Measurements from ENCODE around the gene FRRS1L. TPM values are rescaled to one million over a fixed set of nuclear protein-coding genes. Genes with fewer than 3 reads are reported as not detected.

FRRS1L gene
- total RNA-seq, 4 donors from 2014 or later, result 0.40 to 0.96 (median 0.64) TPM; not detected in 1

DNA sequence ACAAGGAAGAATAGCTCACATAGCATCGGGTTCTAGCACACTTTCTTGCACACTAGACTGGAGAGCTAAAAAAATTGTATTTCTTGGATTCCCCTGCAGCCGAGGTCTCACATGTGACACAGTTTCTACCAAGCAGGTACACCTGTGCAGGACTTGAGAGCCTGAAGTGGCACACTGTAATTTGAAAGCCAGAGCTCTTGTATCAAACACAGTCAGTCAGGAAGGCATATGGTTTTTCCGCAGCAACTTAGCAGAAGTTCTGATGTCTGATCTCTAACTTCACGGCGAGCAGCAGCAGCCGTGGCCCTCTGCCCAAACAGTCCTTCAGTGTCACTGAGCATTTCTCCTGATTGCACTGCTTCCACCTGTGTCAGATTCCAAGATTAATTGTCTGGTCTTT lies 72.8 kb downstream of the FRRS1L start:
- Histone ChIP-seq H3K4me3 (no peak overlapping the region), H3K27me3 (no peaks in the 10 kb centered on the region), H3K36me3 (peaks cover 0 to 23% (median 9%) of the 10 kb centered on the region in 4 donors), H3K27ac (no peak overlapping the region), H3K4me1 (peaks cover 0 to 36% (median 21%) of the 10 kb centered on the region in 4 donors), H3K9me3 (no peaks in the 10 kb centered on the region)
- in situ Hi-C loops (cut with MboI; ENCODE audit: low pct_ligation_motif_present in 1 of 4, low pct_unique_long_range_greater_than_20kb in 1 of 4, low sequenced_read_pairs in 3 of 4), result no loop called here
- WGBS, 2 donors (ENCODE audit: low coverage in 1 of 2), result 80 to 94% methylated on average over 1 to 6 of the region's 6 CpGs
- DNase-seq, result no peak
- intact Hi-C loops (cut with DNase I; ENCODE audit: low total_unique reads), result no loop called here
- TF ChIP-seq POLR2AphosphoS5 (IDR thresholded peaks at IDR 0.05), result no peak
- TF ChIP-seq EP300 (IDR thresholded peaks at IDR 0.05; ENCODE audit: low read depth), result no peak
- no peak for TF ChIP-seq POLR2A (IDR thresholded peaks at IDR 0.05)
- TF ChIP-seq, protein P1, sequence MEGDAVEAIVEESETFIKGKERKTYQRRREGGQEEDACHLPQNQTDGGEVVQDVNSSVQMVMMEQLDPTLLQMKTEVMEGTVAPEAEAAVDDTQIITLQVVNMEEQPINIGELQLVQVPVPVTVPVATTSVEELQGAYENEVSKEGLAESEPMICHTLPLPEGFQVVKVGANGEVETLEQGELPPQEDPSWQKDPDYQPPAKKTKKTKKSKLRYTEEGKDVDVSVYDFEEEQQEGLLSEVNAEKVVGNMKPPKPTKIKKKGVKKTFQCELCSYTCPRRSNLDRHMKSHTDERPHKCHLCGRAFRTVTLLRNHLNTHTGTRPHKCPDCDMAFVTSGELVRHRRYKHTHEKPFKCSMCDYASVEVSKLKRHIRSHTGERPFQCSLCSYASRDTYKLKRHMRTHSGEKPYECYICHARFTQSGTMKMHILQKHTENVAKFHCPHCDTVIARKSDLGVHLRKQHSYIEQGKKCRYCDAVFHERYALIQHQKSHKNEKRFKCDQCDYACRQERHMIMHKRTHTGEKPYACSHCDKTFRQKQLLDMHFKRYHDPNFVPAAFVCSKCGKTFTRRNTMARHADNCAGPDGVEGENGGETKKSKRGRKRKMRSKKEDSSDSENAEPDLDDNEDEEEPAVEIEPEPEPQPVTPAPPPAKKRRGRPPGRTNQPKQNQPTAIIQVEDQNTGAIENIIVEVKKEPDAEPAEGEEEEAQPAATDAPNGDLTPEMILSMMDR (IDR thresholded peaks at IDR 0.05), result no peak

DNA sequence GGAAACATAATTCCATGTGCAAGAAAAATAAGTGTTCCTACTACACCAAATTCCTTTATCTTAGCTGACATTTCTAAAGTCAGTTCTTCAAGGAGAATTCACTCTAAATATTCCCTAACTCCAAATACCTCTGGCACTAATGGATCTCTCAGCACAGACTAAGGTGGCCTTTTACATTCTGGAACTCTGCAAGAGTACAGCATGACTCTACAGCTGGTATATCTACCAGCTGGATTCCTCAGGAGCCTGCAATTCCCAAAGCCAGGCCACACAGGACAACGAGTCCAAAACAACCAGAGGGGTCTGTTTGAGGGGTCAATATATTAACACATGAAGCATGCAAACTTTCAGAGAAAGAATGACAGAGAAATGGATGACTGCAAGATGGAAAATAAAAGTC lies 74.5 kb downstream of the FRRS1L start:
- DNase-seq, result no peak
- no peaks in the 10 kb centered on the region for H3K9me3 ChIP-seq
- peaks cover 0 to 22% (median 8%) of the 10 kb centered on the region in 4 donors for H3K4me1 ChIP-seq
- no peaks in the 10 kb centered on the region for H3K27me3 ChIP-seq
- no peak overlapping the region for H3K4me3 ChIP-seq
- TF ChIP-seq EP300 (IDR thresholded peaks at IDR 0.05; ENCODE audit: low read depth), result no peak
- TF ChIP-seq POLR2A (IDR thresholded peaks at IDR 0.05), result no peak
- TF ChIP-seq POLR2AphosphoS5 (IDR thresholded peaks at IDR 0.05), result no peak
- TF ChIP-seq, protein P1 (IDR thresholded peaks at IDR 0.05), result no peak
- peaks cover 0 to 30% (median 11%) of the 10 kb centered on the region in 4 donors for H3K36me3 ChIP-seq
- intact Hi-C loops (cut with DNase I; ENCODE audit: low total_unique reads) (no loop called here), in situ Hi-C loops (cut with MboI; ENCODE audit: low pct_ligation_motif_present in 1 of 4, low pct_unique_long_range_greater_than_20kb in 1 of 4, low sequenced_read_pairs in 3 of 4) (no loop called here)
- WGBS, 2 donors (ENCODE audit: low coverage in 1 of 2), result 60 to 71% methylated on average over 1 of the region's 1 CpG
- no peak overlapping the region for H3K27ac ChIP-seq

DNA sequence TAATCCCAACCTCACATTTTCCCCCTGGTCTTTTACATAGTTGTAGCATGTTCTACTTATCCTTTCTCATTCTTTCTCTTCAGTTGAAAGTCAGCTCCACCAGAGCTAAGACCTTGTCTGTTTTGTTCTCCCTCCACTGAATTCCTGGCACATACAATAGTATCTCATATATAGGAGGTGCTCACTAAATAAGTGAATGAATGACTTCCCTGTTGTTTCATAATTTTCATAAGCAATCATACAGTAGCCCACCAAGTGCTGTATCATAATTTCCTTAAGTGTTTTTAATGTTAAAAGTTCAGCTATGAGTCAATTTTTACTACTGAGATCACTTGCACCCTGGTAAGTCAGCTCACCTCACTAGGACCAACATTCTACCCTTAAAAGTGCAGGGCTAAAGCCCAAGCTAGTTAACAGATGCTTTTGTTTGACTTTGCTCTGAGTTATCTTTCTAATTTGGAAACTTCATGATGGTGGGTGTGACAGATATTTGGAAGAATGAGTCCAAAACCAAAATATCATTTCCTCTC lies 74.9 kb downstream of the FRRS1L start:
- H3K4me1 ChIP-seq, result peaks cover 0 to 20% (median 4%) of the 10 kb centered on the region in 4 donors
- H3K36me3 ChIP-seq, result peaks cover 0 to 30% (median 11%) of the 10 kb centered on the region in 4 donors
- no peak overlapping the region for H3K4me3 ChIP-seq
- DNase-seq, result no peak
- TF ChIP-seq, protein P1 (IDR thresholded peaks at IDR 0.05), result no peak
- no peak for TF ChIP-seq POLR2AphosphoS5 (IDR thresholded peaks at IDR 0.05)
- TF ChIP-seq POLR2A (IDR thresholded peaks at IDR 0.05), result no peak
- TF ChIP-seq EP300 (IDR thresholded peaks at IDR 0.05; ENCODE audit: low read depth), result no peak
- H3K9me3 ChIP-seq, result no peaks in the 10 kb centered on the region
- H3K27ac ChIP-seq, result no peak overlapping the region
- H3K27me3 ChIP-seq, result no peaks in the 10 kb centered on the region
- in situ Hi-C loops (cut with MboI; ENCODE audit: low pct_ligation_motif_present in 1 of 4, low pct_unique_long_range_greater_than_20kb in 1 of 4, low sequenced_read_pairs in 3 of 4) (no loop called here), intact Hi-C loops (cut with DNase I; ENCODE audit: low total_unique reads) (no loop called here)

DNA sequence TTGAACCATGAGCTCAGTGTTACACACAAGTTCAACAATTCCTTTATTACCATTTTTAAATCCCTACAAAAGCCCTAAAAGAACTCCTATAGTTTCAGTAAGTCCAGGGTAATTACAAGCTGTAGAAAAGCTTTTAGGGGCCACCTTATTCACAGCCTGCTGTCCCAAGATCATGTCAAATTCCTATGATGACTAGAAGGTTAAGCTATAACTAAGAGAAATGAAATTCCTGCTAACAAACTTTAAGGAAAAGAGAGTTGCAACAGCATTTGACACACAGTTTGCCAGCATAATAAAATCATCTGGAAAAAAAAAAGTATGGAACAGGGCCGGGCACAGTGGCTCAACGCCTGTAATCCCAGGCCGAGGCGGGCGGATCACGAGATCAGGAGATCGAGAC lies 78.8 kb downstream of the FRRS1L start:
- in situ Hi-C loops (cut with MboI; ENCODE audit: low pct_ligation_motif_present in 1 of 4, low pct_unique_long_range_greater_than_20kb in 1 of 4, low sequenced_read_pairs in 3 of 4) (no loop called here), intact Hi-C loops (cut with DNase I; ENCODE audit: low total_unique reads) (no loop called here)
- DNase-seq, result no peak
- H3K4me3 ChIP-seq, result no peak overlapping the region
- 98 to 99% methylated on average over 7 of the region's 7 CpGs for WGBS, 2 donors (ENCODE audit: low coverage in 1 of 2)
- TF ChIP-seq, protein P1 (IDR thresholded peaks at IDR 0.05), result no peak
- TF ChIP-seq POLR2A (IDR thresholded peaks at IDR 0.05), result no peak
- peaks cover 0 to 41% (median 15%) of the 10 kb centered on the region in 4 donors for H3K36me3 ChIP-seq
- no peaks in the 10 kb centered on the region for H3K9me3 ChIP-seq
- H3K4me1 ChIP-seq, result no peaks in the 10 kb centered on the region
- H3K27me3 ChIP-seq, result no peaks in the 10 kb centered on the region
- no peak overlapping the region for H3K27ac ChIP-seq
